Stimulated activated CD4-positive, alpha-beta T cell treated with anti-CD3 and anti-CD28 coated beads, Interleukin-4, amount 100 ng/mL, for 48 hours (primary cell): ENCODE data around the gene ABI1.

Source experiments
- DNase-seq, 2 donors: peaks; one replicate each; pipeline ENCODE4 v3.0.0-alpha.2; 2020; ENCODE audit warnings: low read depth in 2 of 2

ABI1 gene

GRCh38 chr10:26854524-26854923 lies 6.2 kb downstream of the ABI1 start:
- DNase-seq = no peak

DNA sequence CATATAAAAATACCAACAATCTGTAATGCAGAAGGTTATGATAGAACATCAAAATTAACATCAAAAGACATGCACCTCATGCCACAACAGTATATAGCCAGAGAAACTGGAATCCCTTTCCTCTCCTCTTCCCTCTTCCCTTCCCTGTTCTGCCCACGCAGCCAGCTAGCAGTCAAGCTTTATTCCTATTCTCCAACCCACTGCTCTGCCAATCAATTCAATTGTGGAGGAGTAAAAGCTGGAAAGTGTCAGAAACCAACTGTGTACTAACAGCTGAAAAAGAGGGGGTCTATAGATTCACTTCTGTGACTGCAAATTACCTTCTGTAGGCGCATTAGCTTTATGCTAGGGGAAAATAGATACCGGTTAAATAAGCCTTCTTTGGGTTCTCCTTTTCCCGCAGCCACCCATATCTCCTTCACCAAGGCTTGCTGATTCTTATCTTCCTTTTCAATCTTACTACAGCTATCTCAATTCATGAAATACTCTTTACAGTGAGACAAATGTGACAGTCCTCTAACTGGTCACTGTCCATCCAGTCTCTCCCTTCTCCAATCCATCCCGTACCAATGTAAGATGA lies 16.3 kb downstream of the ABI1 start:
- no peak for DNase-seq

GRCh38 chr10:26843736-26844135 lies 17.0 kb downstream of the ABI1 start:
- DNase-seq = no peak

DNA sequence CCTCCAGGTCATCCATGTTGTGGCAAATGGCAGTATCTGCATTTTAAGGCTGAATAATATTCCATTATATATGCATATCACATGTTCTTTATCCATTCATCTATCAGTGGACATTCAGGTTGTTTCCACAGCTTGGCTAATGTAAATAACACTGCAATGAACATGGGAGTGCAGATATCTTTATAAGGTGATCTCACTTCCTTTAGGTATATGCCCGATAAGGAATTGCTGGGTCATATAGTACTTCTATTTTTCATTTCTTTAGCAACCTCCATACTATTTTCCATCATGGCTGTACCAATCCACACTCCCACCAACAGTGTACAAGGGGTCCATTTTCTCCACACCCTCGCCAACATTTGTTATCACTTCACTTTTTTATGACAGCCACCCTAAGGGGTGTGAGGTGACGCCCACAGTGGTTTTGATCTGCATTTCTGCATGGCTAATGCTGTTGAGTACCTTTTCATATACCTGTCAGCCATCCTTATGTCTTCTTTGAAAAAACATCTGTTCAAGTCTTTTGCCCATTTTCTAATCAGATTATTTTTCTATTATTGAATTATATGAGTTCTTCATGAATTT lies 18.9 kb downstream of the ABI1 start:
- no peak for DNase-seq

DNA sequence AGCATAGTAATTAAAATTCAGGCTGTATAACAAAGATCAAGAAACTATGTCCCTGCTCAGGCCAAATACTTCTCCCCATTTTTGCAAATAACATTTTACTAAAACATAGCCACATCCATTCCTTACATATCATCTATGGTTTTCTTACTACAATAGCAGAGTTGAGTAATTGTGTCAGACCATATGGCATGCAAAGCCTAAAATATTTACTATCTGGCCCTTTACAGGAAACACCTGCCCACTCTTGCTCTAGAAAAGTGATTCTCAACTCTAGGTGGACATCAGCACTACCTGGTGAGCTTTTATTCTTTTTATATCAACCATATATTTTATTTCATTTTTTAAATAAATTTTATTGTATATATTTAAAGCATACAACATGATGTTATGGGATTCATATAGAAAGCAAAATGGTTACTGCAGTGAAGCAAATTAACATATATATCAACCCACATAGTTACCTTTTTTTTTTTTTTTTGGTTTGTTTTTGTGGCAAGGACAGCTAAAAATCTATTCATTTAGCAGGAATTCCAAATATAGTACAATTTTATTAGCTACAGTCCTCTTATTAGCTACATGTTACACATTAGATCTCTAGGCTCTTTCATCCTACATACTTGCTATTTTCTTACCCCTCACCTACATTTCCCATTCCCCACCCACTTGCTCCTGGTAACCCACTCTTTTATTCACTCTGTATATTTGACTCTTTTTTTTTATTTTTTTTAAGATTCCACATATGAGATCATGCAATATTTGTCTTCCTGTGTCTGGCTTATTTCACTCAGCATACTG lies 19.6 kb downstream of the ABI1 start:
- DNase-seq = no peak

GRCh38 chr10:26839966-26840627 lies 20.7 kb downstream of the ABI1 start:
- no peak for DNase-seq

DNA sequence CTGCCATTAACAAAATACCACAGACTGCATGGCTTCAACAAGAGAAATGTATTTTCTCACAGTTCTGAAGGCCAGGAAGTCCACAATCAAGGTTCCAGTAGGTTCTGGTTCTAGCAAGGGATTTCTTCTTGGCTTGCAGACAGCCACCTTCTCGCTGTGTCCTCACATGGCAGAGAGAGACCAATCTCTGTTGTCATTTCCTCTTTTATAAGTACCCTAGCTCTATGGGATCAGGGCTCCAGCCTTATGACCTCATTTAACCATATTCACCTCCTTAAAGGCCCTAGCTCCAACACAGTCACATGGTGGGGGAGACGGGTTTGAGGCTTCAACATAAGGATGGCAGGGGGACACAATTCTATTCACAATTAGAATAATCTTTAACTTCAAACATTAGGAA lies 23.6 kb downstream of the ABI1 start:
- no peak for DNase-seq

DNA sequence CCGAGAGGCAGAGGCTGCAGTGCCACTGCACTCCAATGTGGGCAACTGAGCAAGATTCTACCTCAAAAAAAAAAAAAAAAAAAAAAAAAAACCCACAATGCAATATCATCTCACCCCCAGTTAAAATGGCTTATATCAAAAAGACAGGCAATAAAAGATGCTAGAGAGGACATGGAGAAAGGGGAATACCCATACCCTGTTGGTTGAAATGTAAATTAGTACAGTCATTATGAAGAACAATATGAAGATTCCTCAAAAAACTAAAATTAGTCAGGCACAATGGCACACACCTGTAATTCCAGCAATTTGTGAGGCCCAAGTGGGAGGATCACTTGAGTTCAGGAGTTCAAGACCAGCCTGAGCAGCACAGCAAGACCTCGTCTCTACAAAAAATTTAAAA lies 25.7 kb downstream of the ABI1 start:
- DNase-seq = no peak

DNA sequence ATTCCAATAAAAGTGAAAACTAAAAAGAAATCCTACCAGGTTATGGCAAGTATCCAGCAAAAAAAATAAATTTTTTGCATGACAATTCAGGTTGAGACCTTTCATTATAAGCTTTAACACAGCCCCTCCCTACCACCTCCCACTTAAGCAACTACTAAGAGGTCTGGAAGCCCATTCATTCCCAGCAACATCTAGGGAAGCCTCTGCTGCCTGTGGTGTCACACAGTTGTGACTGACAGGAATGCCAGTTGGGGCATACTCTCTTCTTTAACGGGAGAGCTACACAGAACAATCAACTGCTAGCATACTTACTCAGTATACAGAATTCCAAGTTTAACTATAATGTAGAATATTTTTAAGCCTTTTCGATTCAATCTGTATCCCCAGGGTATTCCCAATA lies 27.8 kb downstream of the ABI1 start:
- DNase-seq = no peak

DNA sequence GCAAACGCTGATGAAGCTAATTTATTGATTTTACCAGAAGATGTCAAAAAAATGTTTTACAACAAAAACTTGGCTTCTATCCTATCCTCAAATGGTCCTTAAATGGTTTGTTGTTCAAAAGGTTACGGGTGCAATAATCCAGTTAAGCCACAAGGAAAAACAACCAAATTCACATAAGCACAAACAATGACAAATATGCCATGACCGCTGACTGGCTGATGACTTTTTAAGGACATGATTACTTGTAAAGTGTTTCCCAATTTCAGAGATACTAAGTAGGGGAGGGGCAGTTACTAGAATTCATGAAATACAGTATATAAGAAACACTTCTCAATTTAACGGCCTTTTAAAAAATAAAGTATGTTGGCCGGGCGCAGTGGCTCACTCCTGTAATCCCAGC lies 28.8 kb downstream of the ABI1 start:
- no peak for DNase-seq

DNA sequence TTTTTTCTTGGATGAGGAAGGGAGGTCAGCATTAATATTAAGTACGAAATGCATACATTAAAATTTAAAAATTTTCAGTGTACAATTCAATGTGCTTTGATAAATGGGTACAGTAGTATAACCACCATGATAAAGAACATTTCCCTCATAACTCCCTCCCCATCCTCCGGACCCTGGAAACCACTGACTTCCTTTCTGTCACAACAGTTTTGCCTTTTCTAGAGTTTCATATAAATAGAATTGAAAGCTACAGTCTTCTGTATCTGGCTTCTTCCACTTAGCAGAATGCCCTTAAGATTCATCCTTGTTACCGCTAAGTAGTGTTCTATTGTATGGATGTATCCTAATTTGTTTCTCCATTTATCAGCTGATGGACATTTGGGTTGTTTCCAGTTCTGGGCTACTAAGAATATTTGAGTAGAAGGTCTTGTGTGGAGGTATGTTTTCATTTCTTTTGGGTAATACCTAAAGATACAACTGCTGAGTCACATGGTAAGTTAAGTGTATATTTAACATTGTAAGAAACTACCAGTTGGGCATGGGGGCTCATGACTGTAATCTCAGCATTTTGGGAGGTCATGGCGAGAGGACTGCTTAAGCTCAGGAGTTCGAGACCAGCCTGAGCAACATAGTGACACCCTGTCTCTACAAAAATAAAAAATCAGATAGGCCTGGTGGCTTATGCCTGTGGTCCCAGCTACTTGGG lies 30.8 kb downstream of the ABI1 start:
- no peak for DNase-seq

- no peak for DNase-seq
Measured at GRCh38 chr10:26824015-26824690, 36.6 kb downstream of the ABI1 start.

DNA sequence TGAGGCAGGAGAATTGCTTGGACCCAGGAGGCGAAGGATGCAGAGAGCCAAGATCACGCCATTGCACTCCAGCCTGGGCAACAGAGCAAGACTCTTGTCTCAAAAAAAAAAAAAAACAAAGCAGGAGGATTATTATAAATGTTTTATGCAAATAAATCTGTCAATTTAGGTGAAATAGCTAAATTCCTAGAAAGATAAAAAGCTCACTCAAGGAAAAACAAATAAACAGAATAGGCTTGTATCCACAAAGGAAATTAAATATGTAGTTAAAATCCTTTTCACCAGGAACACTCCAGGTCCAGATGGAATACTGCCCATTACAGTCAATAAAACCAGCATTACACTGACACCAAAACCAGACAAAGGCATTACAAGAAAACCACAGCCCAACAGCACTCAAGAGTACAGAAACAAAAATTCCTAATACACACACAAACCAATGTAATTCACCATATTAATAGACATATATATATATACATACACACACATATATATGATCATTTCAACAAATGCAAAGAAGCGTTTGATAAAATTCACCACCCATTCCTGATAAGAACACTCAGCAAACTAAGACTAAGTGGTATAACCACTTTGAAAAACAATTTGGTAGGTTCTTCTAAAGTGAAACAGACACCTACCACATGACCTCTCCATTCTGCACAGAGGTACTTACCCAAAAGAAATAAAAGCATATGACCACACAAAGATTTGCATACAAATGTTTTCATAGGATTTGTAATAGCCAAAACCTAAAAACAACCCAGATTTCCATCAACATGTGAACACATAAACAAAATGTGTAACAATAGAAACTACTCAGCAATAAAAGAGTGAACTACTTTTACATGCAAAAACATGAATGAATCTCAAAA lies 38.8 kb downstream of the ABI1 start:
- no peak for DNase-seq

DNA sequence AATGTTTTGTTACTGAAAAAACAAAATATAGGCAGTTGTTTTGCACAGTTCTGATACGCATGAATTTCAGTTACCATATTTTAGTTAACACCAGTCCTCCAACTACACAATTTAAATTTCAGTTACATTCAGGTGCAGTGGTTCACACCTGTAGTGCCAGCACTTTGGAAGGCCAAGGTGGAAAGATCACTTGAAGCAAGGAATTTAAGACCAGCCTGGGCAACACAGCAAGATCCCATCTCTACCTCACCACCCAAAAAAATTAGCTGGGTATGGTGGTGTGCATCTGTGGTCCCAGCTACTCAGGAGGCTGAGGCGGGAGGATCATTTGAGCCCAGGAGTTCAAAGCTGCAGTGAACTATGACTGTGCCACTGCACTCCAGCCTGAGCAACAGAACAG lies 45.3 kb downstream of the ABI1 start:
- no peak for DNase-seq

DNA sequence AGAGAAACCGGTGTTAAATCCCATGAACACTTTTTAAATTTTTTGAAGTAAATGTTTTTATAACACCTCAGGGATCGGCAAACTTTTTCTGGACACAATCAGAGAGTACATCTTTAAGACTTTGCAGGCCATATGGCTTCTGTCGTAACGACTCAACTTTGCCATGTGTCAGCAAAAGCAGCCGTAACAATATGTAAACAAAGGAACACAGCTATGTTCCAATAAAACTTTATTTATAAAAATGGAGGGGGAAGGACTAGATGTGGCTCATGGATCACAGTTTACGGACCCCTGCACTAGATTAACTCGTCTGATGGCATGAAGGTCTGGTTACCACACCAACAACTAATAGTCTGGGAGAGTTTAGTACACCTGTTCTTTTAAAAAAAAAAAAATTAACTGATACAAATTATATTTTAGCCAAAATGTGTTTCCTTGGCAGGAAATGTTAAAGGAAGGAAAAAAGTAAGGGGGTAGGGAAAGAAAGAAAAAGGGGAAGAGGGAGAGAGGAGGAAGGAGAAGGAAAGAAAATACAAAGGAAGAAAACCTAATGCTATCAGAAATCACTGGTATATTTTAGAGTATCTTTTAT lies 50.2 kb downstream of the ABI1 start:
- DNase-seq = no peak

DNA sequence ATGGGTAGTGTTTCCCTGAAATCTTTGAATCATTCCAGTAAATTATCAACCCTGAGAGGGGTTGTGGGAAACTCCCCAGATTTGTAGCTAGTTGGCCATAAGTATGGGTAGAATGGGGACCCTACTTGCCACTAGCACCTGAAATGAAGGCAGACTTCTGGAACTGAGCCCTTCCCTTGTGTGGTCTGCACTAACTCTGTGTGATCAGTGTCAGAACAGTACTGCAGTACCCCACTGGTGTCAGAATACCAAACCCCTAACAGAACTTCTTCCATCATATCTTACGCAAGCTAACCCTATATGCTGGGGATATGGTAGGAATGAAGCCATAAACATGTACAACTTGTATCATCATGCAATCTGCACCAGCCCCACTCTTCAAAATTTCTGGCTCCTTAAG lies 50.8 kb downstream of the ABI1 start:
- no peak for DNase-seq

DNA sequence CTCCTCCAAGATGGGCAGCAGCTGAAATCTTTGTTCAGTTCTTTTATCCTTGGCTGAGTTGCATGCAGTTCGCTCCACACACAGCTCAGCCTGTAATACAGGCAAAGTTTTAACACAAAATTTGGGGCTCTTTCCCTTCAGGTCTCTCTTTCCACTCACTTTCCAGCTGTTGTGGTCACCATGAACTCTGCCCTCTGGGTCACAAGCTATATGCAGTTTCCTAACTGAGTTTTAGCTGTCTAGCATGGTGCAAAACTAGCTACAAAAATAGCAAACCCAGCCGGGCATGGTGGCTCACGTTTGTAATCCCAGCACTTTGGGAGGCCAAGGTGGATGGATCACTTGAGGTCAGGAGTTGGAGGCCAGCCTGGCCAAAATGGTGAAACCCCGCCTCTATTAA lies 53.2 kb downstream of the ABI1 start:
- DNase-seq = no peak

DNA sequence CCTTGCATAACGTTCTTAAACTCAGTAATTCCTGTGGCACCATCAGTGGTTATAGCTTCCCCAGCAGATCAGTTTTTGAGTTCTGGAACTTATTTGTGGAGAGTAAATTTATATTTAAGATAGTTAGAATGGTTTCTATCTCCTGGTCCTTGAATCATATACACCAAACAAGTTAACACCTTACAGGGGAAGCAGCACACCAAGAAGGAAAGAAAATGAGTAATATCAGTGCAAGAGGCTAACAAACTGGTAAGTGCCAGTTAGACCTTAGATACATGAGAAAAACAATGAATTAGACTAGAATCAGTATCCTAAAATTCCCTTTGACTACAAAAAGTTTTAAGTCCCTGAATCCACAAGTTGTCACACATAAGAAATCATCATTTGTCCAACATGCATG lies 54.2 kb downstream of the ABI1 start:
- DNase-seq = no peak

GRCh38 chr10:26805567-26806245 lies 55.1 kb downstream of the ABI1 start:
- DNase-seq = no peak
